IMR-90 (cell line): ENCODE data around the gene CDK6. TPM values are rescaled to one million over a fixed set of nuclear protein-coding genes. Genes with fewer than 3 reads are reported as not detected.

ENCODE experiments used
- ATAC-seq: fragments of 200-7000 bp; cut with Tn5 transposase; 2 replicates; pipeline ENCODE4 v1.9.1; 2020; ENCODE audit warnings: low read depth, mild to moderate bottlenecking, moderate library complexity
- BruUV-seq: library from RNA; stranded (reverse); fragments of 400-500 nt; replicated peaks from 2 replicates; lab custom pipeline; 2021; lab: Mats Ljungman, UMichigan
- CTCF ChIA-PET: fragments of 300-600 bp; formaldehyde crosslinking; extraction: SDS; loops from one replicate; lab custom pipeline; 2021; ENCODE audit warnings: antibody characterized with exemption; lab: Yijun Ruan, JAX
- POLR2A ChIA-PET: fragments of 300-600 bp; sonication (Branson Sonifier 250); formaldehyde crosslinking; loops from one replicate; lab custom pipeline; 2022; ENCODE audit warnings: antibody characterized with exemption; ENCODE audit not compliant: unreplicated experiment; lab: Charles Lee
- DNase-seq: peaks from one replicate; pipeline ENCODE4 v3.0.0; 2013
- H2AFZ ChIP-seq: replicated peaks from 2 replicates; pipeline ENCODE3; 2013; ENCODE audit warnings: low read length, mild to moderate bottlenecking; ENCODE audit not compliant: poor library complexity
- H2AK5ac ChIP-seq: 2 replicates; pipeline ENCODE4 v1.6.1; 2013; ENCODE audit warnings: low read depth, low read length, inconsistent platforms
- H2AK9ac ChIP-seq: replicated peaks from 2 replicates; pipeline ENCODE3; 2013; ENCODE audit warnings: mild to moderate bottlenecking, low read depth, low read length, moderate library complexity; ENCODE audit not compliant: poor library complexity
- H2BK120ac ChIP-seq: 2 replicates; pipeline ENCODE4 v1.6.1; 2013; ENCODE audit warnings: low read depth, low read length, inconsistent platforms
- H2BK15ac ChIP-seq: 3 replicates; pipeline ENCODE4 v1.6.1; 2013; ENCODE audit warnings: low read depth, low read length, inconsistent platforms
- H2BK20ac ChIP-seq: 2 replicates; pipeline ENCODE4 v1.6.1; 2013; ENCODE audit warnings: low read depth, mild to moderate bottlenecking, inconsistent platforms, low read length, moderate library complexity
- H2BK5ac ChIP-seq: 2 replicates; pipeline ENCODE4 v1.6.1; 2013; ENCODE audit warnings: mild to moderate bottlenecking, low read depth, low read length, inconsistent platforms; ENCODE audit not compliant: poor library complexity, severe bottlenecking
- H3K14ac ChIP-seq: replicated peaks from 2 replicates; pipeline ENCODE4 v1.6.1; 2013; ENCODE audit warnings: low read depth, low read length, inconsistent platforms
- H3K18ac ChIP-seq: 2 replicates; pipeline ENCODE4 v1.6.1; 2013; ENCODE audit warnings: low read depth, low read length, control low read depth
- H3K23ac ChIP-seq: 2 replicates; pipeline ENCODE4 v1.6.1; 2013; ENCODE audit warnings: low read depth, low read length, inconsistent platforms
- H3K27ac ChIP-seq: 2 replicates; pipeline ENCODE4 v1.5.1; 2013; ENCODE audit warnings: mild to moderate bottlenecking, control low read depth, low read length; ENCODE audit not compliant: insufficient read depth
- H3K27me3 ChIP-seq: 2 replicates; pipeline ENCODE4 v1.6.1; 2013; ENCODE audit warnings: low read length; ENCODE audit not compliant: control insufficient read depth, insufficient read depth
- H3K36me3 ChIP-seq: 2 replicates; pipeline ENCODE4 v1.6.1; 2013; ENCODE audit warnings: low read length, mixed read lengths; ENCODE audit not compliant: control insufficient read depth, insufficient read depth
- H3K4ac ChIP-seq: 2 replicates; pipeline ENCODE4 v1.6.1; 2013; ENCODE audit warnings: low read depth, low read length, inconsistent platforms
- H3K4me1 ChIP-seq: 2 replicates; pipeline ENCODE4 v1.6.1; 2013; ENCODE audit warnings: low read length, mixed read lengths; ENCODE audit not compliant: control insufficient read depth, insufficient read depth
- H3K4me2 ChIP-seq: 2 replicates; pipeline ENCODE4 v1.6.1; 2013; ENCODE audit warnings: low read depth, mild to moderate bottlenecking, control low read depth, low read length, moderate library complexity
- H3K4me3 ChIP-seq: 2 replicates; pipeline ENCODE4 v1.5.1; 2013; ENCODE audit warnings: low read depth, mild to moderate bottlenecking, control low read depth, low read length, moderate library complexity; ENCODE audit not compliant: insufficient read depth
- H3K56ac ChIP-seq: 2 replicates; pipeline ENCODE4 v1.6.1; 2013; ENCODE audit warnings: low read length, inconsistent platforms; ENCODE audit not compliant: insufficient read depth; ENCODE audit errors: extremely low read depth
- H3K79me1 ChIP-seq, 2 experiments: 2 replicates each; pipeline ENCODE4 v1.6.1; 2013; ENCODE audit warnings: low read length in 2 of 2, inconsistent platforms in 1 of 2, low read depth in 1 of 2
- H3K9ac ChIP-seq: 2 replicates; pipeline ENCODE4 v1.6.1; 2013; ENCODE audit warnings: low read depth, low read length, control low read depth
- H3K9me1 ChIP-seq: 2 replicates; pipeline ENCODE4 v1.6.1; 2013; ENCODE audit warnings: low read length, inconsistent platforms; ENCODE audit not compliant: insufficient read depth
- H3K9me3 ChIP-seq: 2 replicates; pipeline ENCODE4 v1.6.1; 2013; ENCODE audit warnings: low read length; ENCODE audit not compliant: control insufficient read depth, insufficient read depth
- H4K20me1 ChIP-seq: 2 replicates; pipeline ENCODE4 v1.6.1; 2013; ENCODE audit warnings: low read length, inconsistent platforms; ENCODE audit not compliant: insufficient read depth
- H4K5ac ChIP-seq: 2 replicates; pipeline ENCODE4 v1.6.1; 2013; ENCODE audit warnings: mild to moderate bottlenecking, low read depth, low read length, control low read depth
- H4K8ac ChIP-seq, 2 experiments: 2 replicates each; pipeline ENCODE4 v1.6.1; 2013; ENCODE audit warnings: low read depth in 2 of 2, low read length in 2 of 2, control low read depth in 1 of 2, inconsistent platforms in 1 of 2
- H4K91ac ChIP-seq: 2 replicates; pipeline ENCODE4 v1.6.1; 2013; ENCODE audit warnings: low read depth, low read length, inconsistent platforms; ENCODE audit not compliant: insufficient read depth
- MAZ ChIP-seq: IDR thresholded peaks from 2 replicates; pipeline ENCODE4 v1.6.1; 2012; ENCODE audit warnings: low read depth, mild to moderate bottlenecking, low read length, improper control_type of control experiment, moderate library complexity, borderline replicate concordance
- WGBS, 2 experiments: methylation state at CpG; one replicate each; pipeline versions ENCODE4 v1.1.5 to v1.1.7; 2013; ENCODE audit warnings: missing lambda C conversion rate in 2 of 2; ENCODE audit not compliant: insufficient read length in 1 of 2; ENCODE audit errors: extremely low coverage in 2 of 2; 5-methylcytosine and 5-hydroxymethylcytosine counted together
- dilution Hi-C: fragments of 300-500 bp; cut with HindIII; formaldehyde crosslinking; loops from one replicate; pipeline ENCODE4 v1.14.3; 2018; ENCODE audit warnings: low sequenced_read_pairs; ENCODE audit not compliant: unreplicated experiment
- in situ Hi-C: fragments of 300-500 bp; cut with MboI; formaldehyde crosslinking; loops from 3 replicates; pipeline ENCODE4 v1.14.3; 2019; ENCODE audit warnings: low sequenced_read_pairs, inconsistent platforms, mixed read lengths
- intact Hi-C: fragments of 100-400 bp; cut with micrococcal nuclease; formaldehyde crosslinking; loops from 2 replicates; pipeline ENCODE4 v1.10.0; 2022
- polyA plus RNA-seq, 3 experiments: library from polyadenylated mRNA; depleted of rRNA; stranded (reverse); fragments of >200 nt; gene quantifications; 2 replicates each; pipeline ENCODE4 v1.2.3, GENCODE V29; 2012; ENCODE audit warnings: low replicate concordance in 1 of 3
- total RNA-seq: library from RNA; depleted of rRNA; stranded (reverse); fragments of >200 nt; gene quantifications from 2 replicates; pipeline ENCODE4 v1.2.3, GENCODE V29; 2012
- TF ChIP-seq, protein P1 (sequence below): fragments of 150-350 bp; IDR thresholded peaks from 2 replicates; pipeline ENCODE4 v1.6.1; 2017; ENCODE audit warnings: mild to moderate bottlenecking, antibody characterized with exemption, low read length, low read depth

The CDK6 gene
- total and polyA plus RNA-seq, 2 of the 4 experiments (the other 2 are of a cell fraction): 21.5 to 195 TPM

DNA sequence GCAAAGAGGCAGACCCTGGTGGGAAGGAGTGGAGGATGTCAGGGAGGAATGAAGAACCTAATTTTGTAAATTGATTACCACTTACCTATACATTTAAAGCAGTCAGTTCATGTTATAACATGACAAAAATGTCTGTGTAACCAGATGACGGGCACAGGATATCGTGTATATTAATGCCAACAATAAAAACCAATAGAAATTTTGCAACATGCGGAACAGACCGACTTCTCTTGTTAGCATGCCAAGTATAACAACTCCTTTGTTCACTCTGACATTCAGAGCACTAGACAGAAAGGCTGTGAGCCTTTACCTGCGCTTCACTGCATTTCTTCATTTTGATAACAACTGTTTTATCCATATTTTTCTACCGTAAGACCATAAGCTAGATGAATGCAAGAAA lies 29.9 kb downstream of the CDK6 start:
- BruUV-seq: no TSS peak
- CTCF ChIA-PET: no interaction called here
- in situ Hi-C loops: no loop called here

More for the DNA sequence above, 29.9 kb downstream of the CDK6 start:
- peaks cover 4% of the 10 kb centered on the region; the same call in 1 of the 2 replicates for H3K4me1 ChIP-seq
- H3K36me3 ChIP-seq: peaks cover 7% of the 10 kb centered on the region
- dilution Hi-C loops: no loop called here
- POLR2A ChIA-PET: no interaction called here
- no peak overlapping the region for H3K23ac ChIP-seq
- H2AFZ ChIP-seq: no peak overlapping the region
- H3K4me3 ChIP-seq: no peak overlapping the region
- WGBS, 2 experiments: 94% methylated on average over 2 of the region's 6 CpGs; no CpG with 5 or more reads in 1 of the 2 experiments
- no peak overlapping the region for H4K8ac ChIP-seq
- no peak overlapping the region for H2AK9ac ChIP-seq
- no peak overlapping the region for H3K4ac ChIP-seq
- H4K5ac ChIP-seq: no peak overlapping the region
- ATAC-seq: no peak
- no peak overlapping the region for H3K9ac ChIP-seq
- H4K91ac ChIP-seq: no peak overlapping the region
- H3K27ac ChIP-seq: no peak overlapping the region
- H3K4me2 ChIP-seq: no peak overlapping the region
- H3K27me3 ChIP-seq: no peaks in the 10 kb centered on the region
- no peak for DNase-seq
- H4K20me1 ChIP-seq: peaks cover 65% of the 10 kb centered on the region; the same call in 1 of the 2 replicates
- intact Hi-C loops: no loop called here
- no peak overlapping the region for H3K56ac ChIP-seq
- peak overlapping the region; percentile 21 for H2BK5ac ChIP-seq
- H3K79me1 ChIP-seq: peaks cover 22 to 67% of the 10 kb centered on the region in 2 experiments; a peak in 3 of 4 replicates
- H2AK5ac ChIP-seq: no peak overlapping the region
- H3K14ac ChIP-seq: no peak overlapping the region
- H3K9me3 ChIP-seq: no peaks in the 10 kb centered on the region
- H3K9me1 ChIP-seq: peaks cover 9% of the 10 kb centered on the region; the same call in 1 of the 2 replicates
- H3K18ac ChIP-seq: no peak overlapping the region
- H2BK15ac ChIP-seq: no peak overlapping the region
- TF ChIP-seq, protein P1, sequence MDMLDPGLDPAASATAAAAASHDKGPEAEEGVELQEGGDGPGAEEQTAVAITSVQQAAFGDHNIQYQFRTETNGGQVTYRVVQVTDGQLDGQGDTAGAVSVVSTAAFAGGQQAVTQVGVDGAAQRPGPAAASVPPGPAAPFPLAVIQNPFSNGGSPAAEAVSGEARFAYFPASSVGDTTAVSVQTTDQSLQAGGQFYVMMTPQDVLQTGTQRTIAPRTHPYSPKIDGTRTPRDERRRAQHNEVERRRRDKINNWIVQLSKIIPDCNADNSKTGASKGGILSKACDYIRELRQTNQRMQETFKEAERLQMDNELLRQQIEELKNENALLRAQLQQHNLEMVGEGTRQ: no peak
- no peak for TF ChIP-seq MAZ
- H2BK20ac ChIP-seq: no peak overlapping the region
- H2BK120ac ChIP-seq: no peak overlapping the region
